Vagina (tissue), 2 donors: Measurements from ENCODE around the gene GOPC. TPM values are rescaled to one million over a fixed set of nuclear protein-coding genes. Genes with fewer than 3 reads are reported as not detected.

Experiments
- DNase-seq, 2 donors: peaks; one replicate each; pipeline ENCODE4 v3.0.0-alpha.2; 2017; ENCODE audit errors: extremely low spot score in 2 of 2
- H3K27ac ChIP-seq: fragments of 200-600 bp; sonication (generic); one replicate; pipeline ENCODE4 v1.5.1; 2019
- H3K27me3 ChIP-seq: fragments of 200-600 bp; sonication (generic); one replicate; pipeline ENCODE4 v1.5.1; 2019
- H3K36me3 ChIP-seq, 2 donors: fragments of 200-600 bp; sonication (generic); one replicate each; pipeline ENCODE4 v1.5.1; 2017 to 2019
- H3K4me1 ChIP-seq: fragments of 200-600 bp; sonication (generic); one replicate; pipeline ENCODE4 v1.5.1; 2019
- H3K4me3 ChIP-seq, 2 donors: fragments of 200-600 bp; sonication (generic); 1 replicate in 1 of 2; 2 replicates in 1 of 2; pipeline ENCODE4 v1.5.1; 2016 to 2019
- H3K9me3 ChIP-seq: fragments of 200-600 bp; sonication (generic); one replicate; pipeline ENCODE4 v1.5.1; 2019
- CTCF ChIP-seq, 3 experiments: fragments of 450-650 bp in 2 of 3; fragments of 200-600 bp in 1 of 3; sonication (generic) in 1 of 3; IDR thresholded peaks; one replicate each; pipeline ENCODE4 v1.5.1; 2017 to 2019; ENCODE audit warnings: antibody characterized with exemption in 3 of 3, mild to moderate bottlenecking in 2 of 3, moderate library complexity in 2 of 3
- POLR2A ChIP-seq, 2 donors: fragments of 450-650 bp; IDR thresholded peaks; one replicate each; pipeline ENCODE4 v1.6.1; 2017; ENCODE audit warnings: antibody characterized with exemption in 2 of 2, mild to moderate bottlenecking in 2 of 2, moderate library complexity in 2 of 2
- POLR2AphosphoS5 ChIP-seq, 2 donors: sonication (generic); formaldehyde crosslinking; IDR thresholded peaks; one replicate each; pipeline ENCODE4 v1.9.0; 2017; ENCODE audit warnings: antibody characterized with exemption in 2 of 2, mild to moderate bottlenecking in 2 of 2, low read depth in 1 of 2; ENCODE audit not compliant: insufficient read depth in 1 of 2
- intact Hi-C: fragments of 100-400 bp; cut with DNase I; formaldehyde crosslinking; loops from one replicate; pipeline ENCODE4 v1.15.1; 2023
- total RNA-seq: library from RNA; depleted of rRNA; stranded (reverse); fragments of >200 nt; gene quantifications from one replicate; pipeline ENCODE4 v1.2.3, GENCODE V29; 2016

Gene GOPC
- total RNA-seq, 1 donor from 2014 or later, result 19.9 TPM

- intact Hi-C loops, result no loop called here
- no peak for DNase-seq
- Histone ChIP-seq H3K4me3 (no peak overlapping the region), H3K4me1 (peaks cover 11% of the 10 kb centered on the region), H3K36me3 (no peaks in the 10 kb centered on the region), H3K9me3 (no peaks in the 10 kb centered on the region), H3K27me3 (no peaks in the 10 kb centered on the region), H3K27ac (no peak overlapping the region)
- TF ChIP-seq CTCF (IDR thresholded peaks at IDR 0.05) (no peak), POLR2A (IDR thresholded peaks at IDR 0.05) (no peak), POLR2AphosphoS5 (IDR thresholded peaks at IDR 0.05; ENCODE audit: insufficient read depth in 1 of 2, low read depth in 1 of 2) (no peak)
These were observed 88.4 kb downstream of the GOPC start for GRCh38 chr6:117513778-117514365.

GRCh38 chr6:117512987-117513573 lies 89.2 kb downstream of the GOPC start:
- intact Hi-C loops, result no loop called here
- TF ChIP-seq POLR2AphosphoS5 (IDR thresholded peaks at IDR 0.05; ENCODE audit: insufficient read depth in 1 of 2, low read depth in 1 of 2), result no peak
- TF ChIP-seq CTCF (IDR thresholded peaks at IDR 0.05), result no peak
- no peak for TF ChIP-seq POLR2A (IDR thresholded peaks at IDR 0.05)
- H3K27ac ChIP-seq, result no peak overlapping the region
- no peaks in the 10 kb centered on the region for H3K36me3 ChIP-seq
- H3K27me3 ChIP-seq, result no peaks in the 10 kb centered on the region
- H3K4me3 ChIP-seq, result no peak overlapping the region
- no peaks in the 10 kb centered on the region for H3K9me3 ChIP-seq
- H3K4me1 ChIP-seq, result peaks cover 11% of the 10 kb centered on the region
- DNase-seq, result no peak

GRCh38 chr6:117512056-117512828 lies 90.1 kb downstream of the GOPC start:
- peaks cover 11% of the 10 kb centered on the region for H3K4me1 ChIP-seq
- no peak overlapping the region for H3K4me3 ChIP-seq
- H3K27me3 ChIP-seq, result no peaks in the 10 kb centered on the region
- H3K9me3 ChIP-seq, result no peaks in the 10 kb centered on the region
- DNase-seq, result no peak
- no peak overlapping the region for H3K27ac ChIP-seq
- TF ChIP-seq CTCF (IDR thresholded peaks at IDR 0.05), result no peak
- no peak for TF ChIP-seq POLR2A (IDR thresholded peaks at IDR 0.05)
- TF ChIP-seq POLR2AphosphoS5 (IDR thresholded peaks at IDR 0.05; ENCODE audit: insufficient read depth in 1 of 2, low read depth in 1 of 2), result no peak
- intact Hi-C loops, result no loop called here
- H3K36me3 ChIP-seq, result no peaks in the 10 kb centered on the region

Other genes with a start within 250 kb of the GOPC start
- not detected for gene ROS1, start 176.6 kb downstream of the GOPC start, total RNA-seq
- 14.2 TPM for gene DCBLD1, start 119.8 kb downstream of the GOPC start, total RNA-seq
- gene NUS1, start 73.0 kb upstream of the GOPC start, total RNA-seq, result 17.7 TPM